A549 (cell line): Measurements from ENCODE around the gene ADGRD1. TPM values are rescaled to one million over a fixed set of nuclear protein-coding genes. Genes with fewer than 3 reads are reported as not detected.

Experiments
- ATAC-seq, 2 experiments: fragments of 200-7000 bp in 1 of 2; fragments of >200 bp in 1 of 2; cut with Nextera tagmentation in 1 of 2; cut with Tn5 transposase in 1 of 2; 3 replicates each; pipeline versions ENCODE4 v1.8.0 to v1.9.1; 2018 to 2020; ENCODE audit warnings: mild to moderate bottlenecking in 1 of 2, moderate library complexity in 1 of 2
- CTCF ChIA-PET: fragments of 300-600 bp; sonication (Branson Sonifier 250); formaldehyde crosslinking; extraction: SDS; loops from one replicate; lab custom pipeline; 2021; ENCODE audit warnings: antibody characterized with exemption, inconsistent platforms; lab: Yijun Ruan, JAX
- POLR2A ChIA-PET: fragments of 350-600 bp; formaldehyde crosslinking; extraction: SDS; loops from one replicate; lab custom pipeline; 2021; ENCODE audit warnings: antibody characterized with exemption, inconsistent platforms; lab: Yijun Ruan, JAX
- DNase-seq, 2 experiments: peaks; one replicate each; pipeline versions ENCODE4 v3.0.0 to v3.0.0-alpha.2; 2011 to 2016; ENCODE audit warnings: low read depth in 1 of 2, low spot score in 1 of 2
- FAIRE-seq: peaks from 2 replicates; lab custom pipeline; 2011; peaks lifted over from hg19 to GRCh38; lab: Jason Lieb, UNC
- H3K27ac ChIP-seq, 2 experiments: fragments of >200 bp; sonication (Bioruptor Twin); formaldehyde crosslinking; 3 replicates each; pipeline ENCODE4 v1.5.1; 2016 to 2017
- H3K4me1 ChIP-seq: fragments of >200 bp; sonication (Bioruptor Twin); formaldehyde crosslinking; 3 replicates; pipeline ENCODE4 v1.6.1; 2016
- H3K4me2 ChIP-seq: fragments of >200 bp; sonication (Bioruptor Twin); formaldehyde crosslinking; 3 replicates; pipeline ENCODE4 v1.6.1; 2016
- H3K4me3 ChIP-seq: fragments of >200 bp; sonication (Bioruptor Twin); formaldehyde crosslinking; 3 replicates; pipeline ENCODE4 v1.5.1; 2016
- H3K9me3 ChIP-seq: fragments of >200 bp; sonication (Bioruptor Twin); formaldehyde crosslinking; 3 replicates; pipeline ENCODE4 v1.6.1; 2016
- CBX2 ChIP-seq: fragments of 200-600 bp; sonication (generic); IDR thresholded peaks from 2 replicates; pipeline ENCODE4 v1.6.1; 2016; ENCODE audit warnings: low read depth, mild to moderate bottlenecking, borderline replicate concordance
- CHD4 ChIP-seq: fragments of 200-600 bp; sonication (generic); IDR thresholded peaks from 2 replicates; pipeline ENCODE4 v1.6.1; 2016; ENCODE audit warnings: antibody characterized with exemption, mild to moderate bottlenecking, borderline replicate concordance
- EHF ChIP-seq: fragments of 250-450 bp; sonication (Bioruptor Pico); IDR thresholded peaks from 2 replicates; pipeline ENCODE4 v1.5.0; 2020; ENCODE audit warnings: mild to moderate bottlenecking
- EHMT2 ChIP-seq: fragments of 200-600 bp; sonication (generic); IDR thresholded peaks from 2 replicates; pipeline ENCODE4 v1.6.1; 2016; ENCODE audit warnings: antibody characterized with exemption, low read depth, mild to moderate bottlenecking, moderate library complexity
- EP300 ChIP-seq, 2 experiments: fragments of >200 bp; sonication (Bioruptor Twin); formaldehyde crosslinking; IDR thresholded peaks; 2 replicates in 1 of 2; 3 replicates in 1 of 2; pipeline ENCODE4 v1.6.1; 2016 to 2017
- ESRRA ChIP-seq: fragments of 150-350 bp; IDR thresholded peaks from 2 replicates; pipeline ENCODE4 v1.6.1; 2014; ENCODE audit warnings: mild to moderate bottlenecking, low read length, borderline replicate concordance
- FOSL2 ChIP-seq, 2 experiments: fragments of 450-650 bp in 1 of 2; fragments of >200 bp in 1 of 2; sonication (Bioruptor Twin) in 1 of 2; formaldehyde crosslinking; IDR thresholded peaks; 2 replicates each; pipeline versions ENCODE4 v1.5.0 to v1.6.1; 2016 to 2020; ENCODE audit warnings: mild to moderate bottlenecking in 1 of 2, moderate library complexity in 1 of 2
- GATA3 ChIP-seq: IDR thresholded peaks from 2 replicates; pipeline ENCODE4 v1.6.1; 2012; ENCODE audit warnings: borderline replicate concordance
- HMGXB4 ChIP-seq: fragments of 250-450 bp; sonication (Bioruptor Pico); IDR thresholded peaks from 2 replicates; pipeline ENCODE4 v1.5.0; 2021; ENCODE audit warnings: mild to moderate bottlenecking, moderate library complexity, borderline replicate concordance
- HOXB13 ChIP-seq: fragments of 250-450 bp; sonication (Bioruptor Pico); IDR thresholded peaks from 2 replicates; pipeline ENCODE4 v1.5.0; 2020; ENCODE audit warnings: low read depth, mild to moderate bottlenecking, moderate library complexity
- HOXB5 ChIP-seq: fragments of 250-450 bp; sonication (Bioruptor Pico); IDR thresholded peaks from 2 replicates; pipeline ENCODE4 v1.5.0; 2020; ENCODE audit warnings: mild to moderate bottlenecking, moderate library complexity
- JUN ChIP-seq, 2 experiments: fragments of >200 bp; sonication (Bioruptor Twin); formaldehyde crosslinking; IDR thresholded peaks; 2 replicates in 1 of 2; 3 replicates in 1 of 2; pipeline ENCODE4 v1.6.1; 2016 to 2017
- JUNB ChIP-seq: fragments of >200 bp; sonication (Bioruptor Twin); formaldehyde crosslinking; IDR thresholded peaks from 2 replicates; pipeline ENCODE4 v1.6.1; 2016
- KDM1A ChIP-seq: fragments of 200-600 bp; sonication (generic); IDR thresholded peaks from 2 replicates; pipeline ENCODE4 v1.6.1; 2016; ENCODE audit warnings: low read depth, mild to moderate bottlenecking
- KDM5A ChIP-seq: fragments of 200-600 bp; sonication (generic); IDR thresholded peaks from 2 replicates; pipeline ENCODE4 v1.6.1; 2016; ENCODE audit warnings: antibody characterized with exemption, mild to moderate bottlenecking
- MAFK ChIP-seq: fragments of 450-650 bp; IDR thresholded peaks from 2 replicates; pipeline ENCODE4 v1.6.1; 2014; ENCODE audit not compliant: partially characterized antibody
- MAZ ChIP-seq: fragments of 150-350 bp; IDR thresholded peaks from 2 replicates; pipeline ENCODE4 v1.6.1; 2014; ENCODE audit warnings: antibody characterized with exemption, low read depth, low read length, borderline replicate concordance
- NPAS2 ChIP-seq: fragments of 250-450 bp; sonication (Bioruptor Pico); IDR thresholded peaks from 2 replicates; pipeline ENCODE4 v1.8.0; 2022; ENCODE audit warnings: mild to moderate bottlenecking, moderate library complexity, borderline replicate concordance
- NR3C1 ChIP-seq: fragments of >200 bp; sonication (Bioruptor Twin); formaldehyde crosslinking; IDR thresholded peaks from 3 replicates; pipeline ENCODE4 v1.6.1; 2017
- PHF8 ChIP-seq: fragments of 200-600 bp; sonication (generic); IDR thresholded peaks from 2 replicates; pipeline ENCODE4 v1.6.1; 2016; ENCODE audit warnings: low read depth, mild to moderate bottlenecking, antibody characterized with exemption, moderate library complexity, borderline replicate concordance
- POLR2A ChIP-seq: IDR thresholded peaks from 2 replicates; pipeline ENCODE4 v1.6.1; 2012; ENCODE audit warnings: mild to moderate bottlenecking, low read length
- RCOR1 ChIP-seq: fragments of 150-350 bp; IDR thresholded peaks from 2 replicates; pipeline ENCODE4 v1.6.1; 2014; ENCODE audit warnings: antibody characterized with exemption, low read length, low read depth
- RNF2 ChIP-seq: fragments of 200-600 bp; sonication (generic); IDR thresholded peaks from 2 replicates; pipeline ENCODE4 v1.6.1; 2016; ENCODE audit warnings: low read depth, mild to moderate bottlenecking, antibody characterized with exemption, moderate library complexity, borderline replicate concordance
- WGBS: methylation state at CpG from one replicate; pipeline ENCODE4 v1.1.6; 2017; ENCODE audit errors: missing lambda C conversion rate; 5-methylcytosine and 5-hydroxymethylcytosine counted together
- polyA plus RNA-seq, 4 experiments: library from polyadenylated mRNA; depleted of rRNA in 3 of 4; stranded (reverse); fragments of >200 nt; fragmentation: RNase III in 1 of 4; extraction: RNeasy Plus Mini Kit Qiagen cat#74134 plus additional on column Dnase treatment in 1 of 4; gene quantifications; 2 replicates in 3 of 4; 3 replicates in 1 of 4; pipeline ENCODE4 v1.2.3, GENCODE V29; 2011 to 2017
- TF ChIP-seq, protein P1 (sequence below): fragments of >200 bp; sonication (Bioruptor Twin); formaldehyde crosslinking; IDR thresholded peaks from 3 replicates; pipeline ENCODE4 v1.6.1; 2016

Gene ADGRD1
- polyA plus RNA-seq, 2 of the 4 experiments (the other 2 are of a cell fraction), result 0.36 to 1.5 TPM

GRCh38 chr12:130981074-130981742 is 27.5 kb downstream of the ADGRD1 start:
- TF ChIP-seq MAZ (no peak), ESRRA (no peak), KDM5A (no peak), HMGXB4 (CRISPR knock-in tag) (no peak), PHF8 (no peak), GATA3 (no peak), CHD4 (no peak), MAFK (no peak)
- TF ChIP-seq, protein P1, sequence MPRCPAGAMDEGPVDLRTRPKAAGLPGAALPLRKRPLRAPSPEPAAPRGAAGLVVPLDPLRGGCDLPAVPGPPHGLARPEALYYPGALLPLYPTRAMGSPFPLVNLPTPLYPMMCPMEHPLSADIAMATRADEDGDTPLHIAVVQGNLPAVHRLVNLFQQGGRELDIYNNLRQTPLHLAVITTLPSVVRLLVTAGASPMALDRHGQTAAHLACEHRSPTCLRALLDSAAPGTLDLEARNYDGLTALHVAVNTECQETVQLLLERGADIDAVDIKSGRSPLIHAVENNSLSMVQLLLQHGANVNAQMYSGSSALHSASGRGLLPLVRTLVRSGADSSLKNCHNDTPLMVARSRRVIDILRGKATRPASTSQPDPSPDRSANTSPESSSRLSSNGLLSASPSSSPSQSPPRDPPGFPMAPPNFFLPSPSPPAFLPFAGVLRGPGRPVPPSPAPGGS, result no peak
- FAIRE-seq (no peak), ATAC-seq (no peak), DNase-seq (no peak)
- H3K4me2 ChIP-seq, result no peak overlapping the region
- WGBS, result 34% methylated on average over 11 of the region's 11 CpGs
- H3K27ac ChIP-seq, result no peak overlapping the region
- H3K4me3 ChIP-seq, result no peak overlapping the region
- H3K9me3 ChIP-seq, result no peaks in the 10 kb centered on the region
- ChIA-PET POLR2A (no interaction called here), CTCF (no interaction called here)
- H3K4me1 ChIP-seq, result no peaks in the 10 kb centered on the region

DNA sequence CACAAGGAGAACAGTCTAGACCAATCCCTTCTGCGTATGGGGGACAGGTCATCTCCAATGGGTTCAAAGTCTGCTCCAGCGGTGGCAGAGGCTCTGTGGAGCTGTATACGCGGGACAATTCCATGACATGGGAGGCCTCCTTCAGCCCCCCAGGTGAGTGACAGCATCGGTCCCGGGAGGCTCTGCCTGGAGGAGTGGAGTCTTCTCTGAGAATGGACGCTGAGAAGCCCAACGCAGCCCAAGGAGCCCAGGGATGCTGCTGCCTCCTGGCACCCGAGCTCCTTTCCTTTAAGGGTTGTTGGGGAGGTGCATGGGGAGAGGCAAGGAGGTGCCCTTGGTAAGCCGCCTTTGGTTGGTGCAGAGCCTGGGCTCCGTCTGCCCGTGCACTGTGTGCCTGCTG is 28.2 kb downstream of the ADGRD1 start:
- ChIA-PET POLR2A (no interaction called here), CTCF (no interaction called here)
- no peak for TF ChIP-seq NR3C1
- no peak for TF ChIP-seq ESRRA
- no peak for TF ChIP-seq RNF2
- TF ChIP-seq HOXB5 (CRISPR knock-in tag), result no peak
- no peak for TF ChIP-seq FOSL2 (IDR thresholded peaks at IDR 0.05)
- TF ChIP-seq FOSL2 (CRISPR knock-in tag; IDR thresholded peaks at IDR 0.05), result no peak
- TF ChIP-seq HMGXB4 (CRISPR knock-in tag), result no peak
- TF ChIP-seq RCOR1, result no peak
- no peak for TF ChIP-seq PHF8
- TF ChIP-seq POLR2A, result no peak
- TF ChIP-seq HOXB13 (CRISPR knock-in tag), result no peak
- TF ChIP-seq EHF (CRISPR knock-in tag), result no peak
- no peak for TF ChIP-seq JUN (IDR thresholded peaks at IDR 0.05)
- no peak for TF ChIP-seq KDM1A
- TF ChIP-seq EP300 (IDR thresholded peaks at IDR 0.05), result no peak
- no peak for TF ChIP-seq EHMT2
- no peak for TF ChIP-seq NPAS2
- TF ChIP-seq JUNB, result no peak
- TF ChIP-seq CBX2, result no peak
- H3K4me1 ChIP-seq, result no peaks in the 10 kb centered on the region
- no peak overlapping the region for H3K4me2 ChIP-seq
- FAIRE-seq (no peak), DNase-seq (no peak), ATAC-seq (no peak; a peak in 2 of 6 replicates)
- H3K4me3 ChIP-seq, result no peak overlapping the region
- H3K9me3 ChIP-seq, result no peaks in the 10 kb centered on the region
- 54% methylated on average over 11 of the region's 12 CpGs for WGBS
- H3K27ac ChIP-seq, result no peak overlapping the region
